ENCODE results near the gene CLCN4.

- TF ChIP-seq, protein P1, sequence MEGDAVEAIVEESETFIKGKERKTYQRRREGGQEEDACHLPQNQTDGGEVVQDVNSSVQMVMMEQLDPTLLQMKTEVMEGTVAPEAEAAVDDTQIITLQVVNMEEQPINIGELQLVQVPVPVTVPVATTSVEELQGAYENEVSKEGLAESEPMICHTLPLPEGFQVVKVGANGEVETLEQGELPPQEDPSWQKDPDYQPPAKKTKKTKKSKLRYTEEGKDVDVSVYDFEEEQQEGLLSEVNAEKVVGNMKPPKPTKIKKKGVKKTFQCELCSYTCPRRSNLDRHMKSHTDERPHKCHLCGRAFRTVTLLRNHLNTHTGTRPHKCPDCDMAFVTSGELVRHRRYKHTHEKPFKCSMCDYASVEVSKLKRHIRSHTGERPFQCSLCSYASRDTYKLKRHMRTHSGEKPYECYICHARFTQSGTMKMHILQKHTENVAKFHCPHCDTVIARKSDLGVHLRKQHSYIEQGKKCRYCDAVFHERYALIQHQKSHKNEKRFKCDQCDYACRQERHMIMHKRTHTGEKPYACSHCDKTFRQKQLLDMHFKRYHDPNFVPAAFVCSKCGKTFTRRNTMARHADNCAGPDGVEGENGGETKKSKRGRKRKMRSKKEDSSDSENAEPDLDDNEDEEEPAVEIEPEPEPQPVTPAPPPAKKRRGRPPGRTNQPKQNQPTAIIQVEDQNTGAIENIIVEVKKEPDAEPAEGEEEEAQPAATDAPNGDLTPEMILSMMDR (IDR thresholded peaks at IDR 0.05), result no peak
- no peak for TF ChIP-seq POLR2A (IDR thresholded peaks at IDR 0.05)
Measured at GRCh38 chrX:10112510-10112909, 44.3 kb upstream of the CLCN4 start.

Data from adrenal gland (tissue), 5 donors.